ENCODE measurements around the gene HIC2. TPM values are rescaled to one million over a fixed set of nuclear protein-coding genes. Genes with fewer than 3 reads are reported as not detected.
"Not testable (repeated sequence)": the region's sequence is repeated elsewhere in the genome, so short reads cannot be mapped to it uniquely, and the experiment has no call there.

Gene HIC2
- total RNA-seq, 1 donor from 2014 or later, result 6.4 TPM

DNA sequence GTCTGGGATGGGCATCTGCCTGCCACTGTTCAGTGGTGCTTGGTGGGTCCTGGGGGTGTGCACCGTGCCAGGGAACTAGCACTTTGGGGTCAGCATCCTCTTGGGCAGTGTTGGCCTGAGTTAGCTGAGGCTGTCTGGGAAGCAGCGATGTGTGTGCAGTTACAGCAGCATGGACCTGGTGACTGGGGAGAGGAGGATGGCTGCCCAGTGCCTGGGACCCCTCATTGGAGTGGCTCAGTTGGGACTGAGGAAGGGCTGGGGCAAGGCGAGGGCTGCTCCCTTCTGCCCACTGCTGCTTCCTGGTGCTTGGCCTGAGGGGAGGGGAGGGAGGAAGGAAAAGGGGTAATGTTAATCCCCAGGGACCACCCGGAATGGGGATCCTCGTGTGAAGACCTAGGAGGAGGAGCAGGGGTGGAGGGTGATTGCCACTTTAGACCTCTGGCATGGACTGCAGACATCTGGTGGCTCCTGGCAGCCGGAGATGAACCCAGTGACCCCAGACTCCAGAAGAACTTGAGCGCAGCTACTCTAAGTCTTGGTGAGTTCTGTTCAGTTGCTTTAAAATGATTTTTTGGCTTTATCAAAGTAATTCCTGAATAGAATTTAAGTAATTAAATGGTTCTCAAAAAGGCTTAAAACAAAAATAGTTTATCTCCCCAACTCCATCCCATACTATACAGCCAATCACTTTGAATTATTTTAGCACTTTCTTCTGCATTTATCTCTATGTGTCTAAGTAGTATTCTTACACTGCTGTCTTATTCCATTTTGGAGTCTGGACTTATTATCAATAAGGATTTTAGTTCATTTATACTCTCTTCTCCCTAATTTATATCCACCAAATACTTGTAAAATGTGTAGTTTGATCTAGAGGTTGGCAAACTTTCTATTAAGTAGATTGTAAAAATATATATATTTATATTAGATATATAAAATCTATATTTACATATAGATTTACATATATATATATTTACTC lies 34.7 kb downstream of the HIC2 start:
- DNase-seq, result peak; percentile 47

DNA sequence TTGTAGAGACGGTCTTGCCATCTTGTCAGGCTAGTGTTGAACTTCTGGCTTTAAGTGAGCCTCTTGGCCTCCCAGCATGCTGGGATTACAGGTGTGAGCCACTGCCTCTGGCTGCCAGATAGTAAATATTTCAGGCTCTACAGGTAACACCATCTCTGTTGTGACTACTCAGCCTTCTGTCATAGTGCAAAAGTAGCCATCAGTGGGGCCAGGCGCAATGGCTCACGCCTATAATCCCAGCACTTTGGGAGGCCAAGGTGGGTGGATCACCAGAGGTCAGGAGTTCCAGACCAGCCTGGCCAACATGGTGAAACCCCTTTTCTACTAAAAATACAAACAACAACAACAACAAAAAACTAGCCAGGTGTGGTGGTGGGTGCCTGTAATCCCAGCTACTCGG lies 35.5 kb downstream of the HIC2 start:
- H3K4me3 Mint-ChIP-seq, DNase-seq, H3K27ac Mint-ChIP-seq: not testable (repeated sequence)

More for the DNA sequence above, 34.7 kb downstream of the HIC2 start:
- Mint-ChIP-seq H3K27ac (no peak overlapping the region), H3K9me3 (no peaks in the 10 kb centered on the region), H3K4me3 (no peak overlapping the region), H3K36me3 (ENCODE audit: low read depth) (no peaks in the 10 kb centered on the region), H3K27me3 (no peaks in the 10 kb centered on the region), H3K4me1 (no peaks in the 10 kb centered on the region)
- intact Hi-C loops (cut with micrococcal nuclease), result no loop called here

DNA sequence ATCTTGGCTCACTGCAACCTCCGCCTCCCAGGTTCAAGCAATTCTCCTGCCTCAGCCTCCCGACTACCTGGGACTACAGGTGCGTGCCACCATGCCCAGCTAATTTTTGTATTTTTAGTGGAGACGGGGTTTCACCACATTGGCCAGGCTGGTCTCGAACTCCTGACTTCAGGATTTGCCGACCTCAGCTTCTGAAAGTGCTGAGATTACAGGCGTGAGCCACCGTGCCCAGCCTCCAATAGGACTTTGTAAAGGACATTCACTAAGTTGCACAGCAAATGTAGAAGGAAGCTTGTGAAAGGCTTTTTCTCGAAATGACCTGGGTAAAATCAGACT lies 37.8 kb downstream of the HIC2 start:
- H3K4me3 Mint-ChIP-seq; H3K27me3 Mint-ChIP-seq; H3K9me3 Mint-ChIP-seq; intact Hi-C loops (cut with micrococcal nuclease); H3K4me1 Mint-ChIP-seq; H3K27ac Mint-ChIP-seq; H3K36me3 Mint-ChIP-seq (ENCODE audit: low read depth): not testable (repeated sequence)
- DNase-seq, result peak; percentile 30

More for the DNA sequence above, 35.5 kb downstream of the HIC2 start:
- H3K36me3 Mint-ChIP-seq (ENCODE audit: low read depth); H3K9me3 Mint-ChIP-seq; H3K4me1 Mint-ChIP-seq; intact Hi-C loops (cut with micrococcal nuclease); H3K27me3 Mint-ChIP-seq: not testable (repeated sequence)

DNA sequence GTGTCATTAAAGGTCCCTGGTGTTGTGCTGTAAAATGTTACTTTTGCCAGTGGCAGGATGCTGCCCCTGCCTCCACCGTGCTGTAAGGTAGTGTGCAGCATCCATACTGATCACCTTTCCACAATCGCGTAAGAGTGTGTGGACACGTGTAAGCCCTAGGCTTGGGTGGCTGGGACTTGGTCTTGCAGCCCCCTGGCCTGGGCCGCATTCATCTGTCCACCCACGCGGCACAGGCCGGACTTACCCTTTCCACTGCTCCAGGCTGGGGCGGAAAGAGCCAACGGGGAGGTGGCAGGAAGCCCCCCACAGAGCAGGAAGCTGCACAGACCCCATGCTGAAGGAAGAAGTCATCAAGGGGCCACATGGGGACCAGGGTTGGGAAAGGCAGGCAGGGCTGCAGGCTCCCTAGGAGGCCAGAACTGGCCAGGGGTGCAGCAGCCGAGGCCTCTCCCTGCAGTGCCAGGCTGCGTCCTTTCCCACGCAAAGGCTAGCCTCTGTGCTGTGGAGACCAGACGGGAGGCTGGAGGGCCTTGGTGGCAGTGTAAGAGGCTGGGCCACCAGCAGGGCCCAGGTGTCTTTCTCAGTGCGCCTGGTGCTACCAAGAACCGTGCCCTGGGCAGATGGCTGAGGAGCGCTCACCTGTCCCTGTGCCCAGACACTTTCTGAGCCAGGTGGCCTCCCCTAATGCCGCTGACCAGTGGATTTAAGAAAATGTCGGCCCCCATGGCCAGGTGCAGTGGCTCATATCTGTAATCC lies 38.3 kb downstream of the HIC2 start:
- intact Hi-C loops (cut with micrococcal nuclease), result no loop called here
- H3K4me1 Mint-ChIP-seq, result no peaks in the 10 kb centered on the region
- no peaks in the 10 kb centered on the region for H3K27me3 Mint-ChIP-seq
- H3K36me3 Mint-ChIP-seq (ENCODE audit: low read depth), result no peaks in the 10 kb centered on the region
- DNase-seq, result peak; percentile 46
- H3K9me3 Mint-ChIP-seq, result no peaks in the 10 kb centered on the region
- H3K4me3 Mint-ChIP-seq, result no peak overlapping the region
- no peak overlapping the region for H3K27ac Mint-ChIP-seq

DNA sequence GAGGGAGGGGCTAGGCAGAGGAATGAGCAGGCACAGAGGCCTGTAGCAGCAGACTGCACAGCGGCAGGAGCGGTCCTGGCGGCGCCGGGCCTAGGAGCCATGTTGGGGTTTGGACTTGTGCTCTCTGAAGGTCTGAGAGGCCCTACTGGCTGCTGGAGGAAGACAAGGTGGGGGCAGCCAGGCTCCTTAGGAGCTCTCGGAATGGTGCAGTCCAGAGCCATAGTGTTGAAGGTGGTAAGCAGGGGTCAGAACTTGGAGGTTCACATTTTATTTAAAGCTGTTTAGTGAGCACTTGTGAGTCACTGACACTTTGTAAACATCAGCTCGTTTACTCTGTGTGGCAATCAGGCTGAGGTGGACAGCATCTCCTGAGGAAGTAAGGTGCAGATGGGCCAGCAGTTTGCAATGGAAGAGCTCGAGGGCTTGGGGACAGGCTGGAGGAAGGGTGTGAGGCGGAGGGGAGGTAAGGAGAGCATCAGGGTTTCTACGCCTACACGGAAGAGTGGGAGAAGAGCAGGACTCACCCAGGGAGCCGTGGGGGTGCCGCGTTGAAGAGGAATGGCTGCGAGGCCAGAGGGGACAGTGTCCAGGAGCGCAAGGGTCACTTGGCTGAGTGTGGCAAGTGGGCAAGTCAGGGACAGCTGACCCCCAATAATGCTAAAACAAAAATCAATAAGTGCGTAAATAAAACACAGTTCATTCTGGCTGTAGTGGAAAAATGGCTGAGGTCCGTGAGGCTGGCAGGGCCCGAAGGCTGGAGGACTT lies 40.0 kb downstream of the HIC2 start:
- H3K4me1 Mint-ChIP-seq, result no peaks in the 10 kb centered on the region
- H3K27me3 Mint-ChIP-seq, result no peaks in the 10 kb centered on the region
- H3K27ac Mint-ChIP-seq, result no peak overlapping the region
- intact Hi-C loops (cut with micrococcal nuclease), result no loop called here
- no peaks in the 10 kb centered on the region for H3K9me3 Mint-ChIP-seq
- peak; percentile 49 for DNase-seq
- no peak overlapping the region for H3K4me3 Mint-ChIP-seq
- H3K36me3 Mint-ChIP-seq (ENCODE audit: low read depth), result no peaks in the 10 kb centered on the region

DNA sequence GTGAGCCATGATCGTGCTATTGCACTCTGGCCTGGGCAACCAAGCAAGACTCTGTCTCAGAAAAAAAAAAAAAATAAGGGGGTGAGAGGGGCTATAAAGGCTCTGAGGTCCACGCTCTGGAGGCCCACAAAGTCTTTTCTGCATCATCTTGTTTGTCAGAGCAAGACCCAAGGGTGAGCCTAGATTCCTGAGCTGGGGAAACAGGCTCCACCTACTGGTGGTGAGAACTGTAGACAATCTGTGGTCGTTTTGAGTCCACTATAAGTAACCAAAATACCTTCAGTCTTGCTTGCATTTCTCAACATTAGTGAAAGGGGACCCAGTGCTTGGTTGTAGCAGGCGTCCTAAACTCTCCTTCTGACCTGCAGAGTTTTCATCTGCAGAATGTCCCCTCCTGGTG lies 45.5 kb downstream of the HIC2 start:
- not testable (repeated sequence) for H3K4me1 Mint-ChIP-seq, H3K27ac Mint-ChIP-seq

DNA sequence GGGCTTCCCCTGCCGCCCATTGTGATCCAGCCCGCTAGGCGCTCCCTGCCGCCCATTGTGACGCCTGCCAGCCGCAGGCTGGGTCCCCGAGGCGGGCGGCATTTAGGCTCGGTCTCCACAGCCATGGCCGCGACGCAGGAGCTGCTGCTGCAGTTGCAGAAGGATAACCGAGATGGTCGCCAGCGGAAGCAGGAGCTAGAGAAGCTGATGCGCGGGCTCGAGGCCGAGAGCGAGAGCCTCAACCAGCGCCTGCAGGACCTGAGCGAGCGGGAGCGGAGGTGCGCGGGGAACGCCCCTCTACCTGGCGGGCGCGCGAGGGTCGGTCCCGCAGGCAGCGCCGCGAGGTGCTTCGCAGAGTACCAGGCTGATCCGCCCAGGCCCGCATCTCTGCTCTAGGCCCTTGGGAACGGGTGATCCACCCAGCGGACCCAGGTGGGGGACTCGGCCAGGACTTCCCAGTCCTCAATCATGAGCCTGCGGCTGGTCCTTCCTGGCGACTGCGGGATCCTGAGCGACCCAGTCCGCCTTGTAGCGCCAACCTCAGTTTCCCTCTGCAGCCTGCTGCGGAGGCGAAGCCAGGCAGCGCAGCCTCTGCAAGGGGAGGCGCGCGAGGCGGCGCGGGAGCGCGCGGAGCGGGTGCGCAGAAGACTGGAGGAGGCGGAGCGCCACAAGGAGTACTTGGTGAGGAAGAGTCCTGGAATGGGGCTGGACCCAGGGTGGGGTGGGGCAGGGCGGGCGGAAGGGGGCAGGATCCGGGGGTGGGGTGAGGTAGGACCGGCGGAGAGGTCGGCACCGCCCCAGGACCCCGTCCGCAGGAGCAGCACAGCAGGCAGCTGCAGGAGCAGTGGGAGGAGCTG lies 50.4 kb downstream of the HIC2 start, which contains the start of gene TMEM191C:
TMEM191C (plus strand) TSS at position 51 of the 857 bp plus-strand sequence; CDS start at position 124, 73 bp downstream.
- DNase-seq, result peak; percentile 44
- Mint-ChIP-seq H3K4me3 (peak within 1 kb of the TSS; percentile 85), H3K27ac (peak within 1 kb of the TSS; percentile 89)
- H3K36me3 Mint-ChIP-seq (ENCODE audit: low read depth); H3K9me3 Mint-ChIP-seq; intact Hi-C loops (cut with micrococcal nuclease); H3K27me3 Mint-ChIP-seq; H3K4me1 Mint-ChIP-seq: not testable (repeated sequence)

More for the DNA sequence above, 45.5 kb downstream of the HIC2 start:
- intact Hi-C loops (cut with micrococcal nuclease); H3K36me3 Mint-ChIP-seq (ENCODE audit: low read depth); H3K27me3 Mint-ChIP-seq; DNase-seq; H3K4me3 Mint-ChIP-seq; H3K9me3 Mint-ChIP-seq: not testable (repeated sequence)

DNA sequence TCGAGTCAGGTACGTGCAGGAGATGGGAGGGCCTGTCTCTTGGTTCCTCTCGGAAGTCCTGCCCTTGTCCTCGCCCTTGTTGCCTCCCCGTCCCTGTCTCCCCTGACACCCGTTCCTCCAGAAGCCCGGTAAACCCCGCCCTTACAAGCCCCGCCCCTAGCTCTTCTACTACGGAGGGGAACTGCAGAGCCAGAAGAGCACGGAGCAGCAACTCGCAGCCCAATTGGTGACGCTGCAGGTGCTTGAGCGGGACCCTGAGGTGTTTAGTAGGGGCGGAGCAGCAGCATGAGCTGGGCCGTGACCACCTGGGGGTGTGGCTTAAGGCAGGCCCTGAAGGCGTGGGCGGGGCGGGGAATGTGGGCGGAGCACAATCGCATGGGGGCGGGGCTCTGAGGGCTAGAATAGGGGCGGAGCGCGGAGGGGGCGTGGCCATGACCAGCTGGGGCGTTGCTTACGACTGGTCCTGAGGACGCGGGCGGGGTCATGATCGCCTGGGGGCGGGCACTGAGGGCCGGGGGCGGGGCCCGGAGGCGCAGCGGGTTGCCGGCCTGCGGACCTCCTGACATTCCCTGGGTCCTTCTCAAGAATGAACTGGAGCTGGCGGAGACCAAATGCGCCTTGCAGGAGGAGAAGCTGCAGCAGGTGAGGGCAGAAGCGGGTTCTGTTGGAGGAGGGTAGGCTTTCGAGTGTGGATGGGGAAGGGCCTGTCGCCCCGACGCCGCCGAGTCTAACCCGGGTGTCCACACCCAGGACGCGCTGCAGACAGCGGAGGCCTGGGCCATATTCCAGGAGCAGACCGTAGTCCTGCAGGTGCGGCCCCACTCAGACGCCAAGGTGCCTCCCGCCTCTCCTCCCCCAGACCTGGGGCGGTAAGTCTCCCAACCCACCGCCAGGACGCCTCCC lies 51.3 kb downstream of the HIC2 start:
- H3K27ac Mint-ChIP-seq, result peak overlapping the region; percentile 89
- H3K36me3 Mint-ChIP-seq (ENCODE audit: low read depth); H3K4me1 Mint-ChIP-seq; H3K9me3 Mint-ChIP-seq; intact Hi-C loops (cut with micrococcal nuclease); H3K27me3 Mint-ChIP-seq: not testable (repeated sequence)
- DNase-seq, result peak; percentile 95
- H3K4me3 Mint-ChIP-seq, result peak overlapping the region; percentile 85

DNA sequence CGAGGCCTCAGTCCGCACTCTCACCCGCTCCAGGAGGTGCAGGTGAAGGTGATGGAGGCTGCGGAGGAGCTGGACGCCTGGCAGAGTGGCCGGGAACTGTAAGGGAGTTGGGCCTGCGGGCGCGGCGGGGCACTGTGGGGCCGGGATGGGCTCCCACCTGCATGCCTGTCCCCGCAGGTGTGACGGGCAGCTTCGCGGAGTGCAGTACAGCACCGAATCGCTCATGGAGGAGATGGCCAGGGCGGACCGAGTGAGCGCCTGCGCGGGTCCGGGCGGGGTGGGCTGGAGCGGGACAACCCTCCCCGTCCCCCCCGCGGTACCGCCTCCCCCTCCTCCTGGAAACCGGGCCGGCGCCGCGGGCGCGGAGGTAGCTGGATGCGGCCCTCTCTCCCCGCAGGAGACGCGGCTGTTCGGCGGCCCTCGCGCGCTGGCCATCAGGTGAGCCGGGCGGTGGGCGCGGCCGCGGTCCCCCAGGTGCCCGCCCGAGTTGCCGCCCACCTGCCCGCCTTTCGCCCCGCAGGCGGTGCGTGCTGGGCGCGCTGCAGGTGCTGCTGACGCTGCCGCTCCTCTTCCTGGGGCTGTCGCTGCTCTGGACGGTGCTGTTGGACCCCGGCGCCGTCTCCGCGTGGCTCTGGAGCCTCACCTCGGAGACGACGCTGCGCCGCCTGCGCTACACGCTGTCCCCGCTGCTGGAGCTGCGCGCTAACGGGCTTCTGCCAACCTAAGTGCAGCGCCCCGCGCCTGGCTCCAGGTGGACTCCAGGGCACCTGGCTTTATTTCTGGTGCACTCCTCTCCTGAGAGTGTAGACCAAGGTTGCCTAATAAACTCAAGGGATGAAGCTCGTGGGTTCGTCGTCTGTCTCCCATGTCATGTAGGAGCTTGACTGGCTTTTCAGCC lies 52.2 kb downstream of the HIC2 start:
- H3K27me3 Mint-ChIP-seq; H3K4me3 Mint-ChIP-seq; H3K36me3 Mint-ChIP-seq (ENCODE audit: low read depth); H3K27ac Mint-ChIP-seq; H3K9me3 Mint-ChIP-seq; H3K4me1 Mint-ChIP-seq; intact Hi-C loops (cut with micrococcal nuclease): not testable (repeated sequence)
- DNase-seq, result peak; percentile 59

DNA sequence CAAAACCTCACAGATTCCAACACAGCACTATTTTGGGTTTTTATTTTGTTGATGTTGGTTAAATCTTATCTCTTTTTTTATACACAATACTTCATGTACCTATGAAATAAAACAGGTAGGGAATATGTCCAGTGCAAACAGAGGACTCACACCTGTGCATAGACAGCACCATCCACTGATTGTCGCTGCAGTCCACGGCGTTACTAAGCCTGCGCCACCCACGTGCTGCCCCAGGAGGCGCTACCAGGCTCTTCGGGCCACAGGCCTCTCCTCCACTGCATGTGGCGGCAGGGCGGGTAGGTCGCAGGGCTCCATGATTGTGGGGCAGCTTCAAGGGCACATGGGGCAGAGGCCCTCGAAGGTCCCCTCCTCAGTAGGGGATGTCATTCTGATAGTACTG lies 55.8 kb downstream of the HIC2 start:
- not testable (repeated sequence) for H3K27me3 Mint-ChIP-seq, H3K4me1 Mint-ChIP-seq

DNA sequence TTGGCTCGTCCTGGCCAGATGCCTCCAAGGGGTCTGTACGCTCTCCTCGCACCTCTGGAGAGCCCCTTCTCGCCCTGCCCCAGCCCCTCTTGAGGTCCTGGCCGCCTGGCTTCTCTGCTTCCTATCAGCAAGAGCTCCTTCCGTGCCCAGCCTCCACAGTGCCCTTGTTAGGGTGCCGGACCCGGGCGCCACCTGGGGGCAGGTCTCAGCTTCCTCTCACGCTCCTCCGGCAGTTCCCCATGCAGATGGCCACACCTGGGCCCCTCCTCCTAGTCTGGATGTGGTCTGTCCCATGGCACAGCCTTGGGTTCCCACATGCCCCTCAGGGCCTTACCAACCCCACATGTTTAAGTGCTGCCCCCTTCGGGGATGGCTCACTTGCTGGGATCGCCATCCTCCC lies 56.5 kb downstream of the HIC2 start:
- H3K27ac Mint-ChIP-seq; H3K36me3 Mint-ChIP-seq (ENCODE audit: low read depth); H3K27me3 Mint-ChIP-seq; DNase-seq; H3K9me3 Mint-ChIP-seq; H3K4me3 Mint-ChIP-seq; H3K4me1 Mint-ChIP-seq; intact Hi-C loops (cut with micrococcal nuclease): not testable (repeated sequence)

More for the DNA sequence above, 55.8 kb downstream of the HIC2 start:
- DNase-seq; intact Hi-C loops (cut with micrococcal nuclease); H3K27ac Mint-ChIP-seq; H3K4me3 Mint-ChIP-seq; H3K36me3 Mint-ChIP-seq (ENCODE audit: low read depth); H3K9me3 Mint-ChIP-seq: not testable (repeated sequence)

DNA sequence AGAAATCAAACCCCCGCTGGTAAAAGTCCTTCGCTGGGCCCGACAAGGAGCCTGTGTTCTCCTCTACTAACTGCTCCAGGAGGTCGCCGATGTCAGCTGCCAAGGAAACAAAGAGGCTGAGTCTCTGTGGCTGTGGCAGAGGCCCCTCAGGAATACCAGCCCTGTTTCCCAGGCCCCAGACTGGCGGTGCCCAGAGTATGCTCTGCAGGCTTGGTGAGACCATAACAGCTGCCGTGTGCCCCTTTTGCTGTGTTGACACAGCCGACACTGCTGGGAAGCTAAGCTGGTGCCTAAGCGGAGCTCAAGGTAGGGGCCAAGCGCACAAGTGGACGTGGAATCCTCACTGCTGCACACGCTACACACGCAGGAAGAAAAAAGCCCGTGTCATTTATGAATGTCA lies 66.9 kb downstream of the HIC2 start:
- H3K27me3 Mint-ChIP-seq; intact Hi-C loops (cut with micrococcal nuclease); H3K36me3 Mint-ChIP-seq (ENCODE audit: low read depth): not testable (repeated sequence)

More for the DNA sequence above, 66.9 kb downstream of the HIC2 start:
- DNase-seq, result peak; percentile 15
- not testable (repeated sequence) for H3K27ac Mint-ChIP-seq, H3K4me1 Mint-ChIP-seq, H3K9me3 Mint-ChIP-seq, H3K4me3 Mint-ChIP-seq
